Naive thymus-derived CD4-positive, alpha-beta T cell (primary cell): Measurements from ENCODE around the gene ZNF613. TPM values are rescaled to one million over a fixed set of nuclear protein-coding genes. Genes with fewer than 3 reads are reported as not detected.

Experiments
- ATAC-seq: fragments of 150-1000 bp; cut with Tn5 transposase; 2 replicates; pipeline ENCODE4 v1.10.0; 2021; ENCODE audit warnings: mild to moderate bottlenecking, moderate library complexity
- CTCF ChIA-PET: fragments of 350-600 bp; sonication (Branson Sonifier 250); formaldehyde crosslinking; loops from one replicate; lab custom pipeline; 2021; ENCODE audit warnings: antibody characterized with exemption; lab: Charles Lee
- POLR2A ChIA-PET: fragments of 350-600 bp; sonication (Branson Sonifier 250); formaldehyde crosslinking; loops from one replicate; lab custom pipeline; 2021; ENCODE audit warnings: antibody characterized with exemption, inconsistent platforms; lab: Charles Lee
- DNase-seq, 9 donors: peaks; one replicate each; pipeline versions ENCODE4 v3.0.0 to v3.0.0-alpha.2; 2020 to 2022; ENCODE audit warnings: mixed read lengths in 1 of 9
- H3K27ac ChIP-seq: one replicate; pipeline ENCODE4 v1.7.0; 2013; ENCODE audit warnings: mild to moderate bottlenecking, low read depth, low read length, moderate library complexity
- H3K27me3 ChIP-seq, 2 donors: one replicate each; pipeline ENCODE4 v1.7.0; 2013; ENCODE audit warnings: low read length in 2 of 2, mild to moderate bottlenecking in 2 of 2, moderate library complexity in 2 of 2; ENCODE audit not compliant: control insufficient read depth in 2 of 2, insufficient read depth in 2 of 2
- H3K36me3 ChIP-seq, 3 experiments: 1 replicate in 2 of 3; 2 replicates in 1 of 3; pipeline ENCODE4 v1.7.0; 2013; ENCODE audit warnings: low read length in 3 of 3, mild to moderate bottlenecking in 3 of 3, moderate library complexity in 1 of 3; ENCODE audit not compliant: insufficient read depth in 3 of 3, control insufficient read depth in 2 of 3
- H3K4me1 ChIP-seq, 2 donors: one replicate each; pipeline ENCODE4 v1.7.0; 2013; ENCODE audit warnings: low read length in 2 of 2, mild to moderate bottlenecking in 2 of 2, moderate library complexity in 1 of 2; ENCODE audit not compliant: control insufficient read depth in 2 of 2, insufficient read depth in 2 of 2
- H3K4me3 ChIP-seq: 2 replicates; pipeline ENCODE4 v1.7.0; 2013; ENCODE audit warnings: mild to moderate bottlenecking, low read length
- H3K9me3 ChIP-seq, 3 experiments: 1 replicate in 2 of 3; 2 replicates in 1 of 3; pipeline ENCODE4 v1.7.0; 2013; ENCODE audit warnings: low read length in 3 of 3; ENCODE audit not compliant: control insufficient read depth in 2 of 3
- H3K27ac Mint-ChIP-seq, 9 donors: one replicate each; pipeline ENCODE4 v1.8.0; 2020 to 2022; ENCODE audit warnings: mixed read lengths in 9 of 9, mild to moderate bottlenecking in 8 of 9, moderate library complexity in 5 of 9, inconsistent platforms in 2 of 9
- H3K27me3 Mint-ChIP-seq, 5 donors: one replicate each; pipeline ENCODE4 v1.8.0; 2021 to 2022; ENCODE audit warnings: mixed read lengths in 5 of 5, mild to moderate bottlenecking in 1 of 5
- H3K36me3 Mint-ChIP-seq, 5 donors: one replicate each; pipeline ENCODE4 v1.8.0; 2020 to 2022; ENCODE audit warnings: mixed read lengths in 5 of 5, mild to moderate bottlenecking in 3 of 5, inconsistent platforms in 1 of 5
- H3K4me1 Mint-ChIP-seq, 7 donors: one replicate each; pipeline ENCODE4 v1.8.0; 2020 to 2022; ENCODE audit warnings: mixed read lengths in 7 of 7, mild to moderate bottlenecking in 3 of 7, inconsistent platforms in 1 of 7
- H3K4me3 Mint-ChIP-seq, 10 donors: one replicate each; pipeline ENCODE4 v1.8.0; 2020 to 2022; ENCODE audit warnings: mild to moderate bottlenecking in 10 of 10, mixed read lengths in 10 of 10, moderate library complexity in 6 of 10, inconsistent platforms in 2 of 10
- H3K9me3 Mint-ChIP-seq, 11 donors: one replicate each; pipeline ENCODE4 v1.8.0; 2020 to 2022; ENCODE audit warnings: mixed read lengths in 11 of 11, mild to moderate bottlenecking in 4 of 11, inconsistent platforms in 1 of 11, moderate library complexity in 1 of 11
- intact Hi-C, 2 donors: fragments of 100-400 bp; cut with micrococcal nuclease; formaldehyde crosslinking; loops; one replicate each; pipeline ENCODE4 v1.15.1; 2023
- polyA plus RNA-seq, 2 donors: library from polyadenylated mRNA; unstranded; fragments of 300-500 nt; fragmentation: Illumina TruSeq; gene quantifications; one replicate each; pipeline ENCODE4 v1.2.3, GENCODE V29; 2021
- total RNA-seq, 6 experiments: library from RNA in 5 of 6; stranded (reverse) in 5 of 6; gene quantifications; 1 replicate in 5 of 6; 2 replicates in 1 of 6; pipeline ENCODE4 v1.2.3 and lab custom pipeline; 2021 to 2026

Gene ZNF613
- total RNA-seq: 1 to 10 TPM; 1.5 to 9.6 (median 5.2) TPM
- polyA plus RNA-seq: 1 to 10 TPM; 3.3 to 8.2 TPM
- total RNA-seq (lab: John Stamatoyannopoulos, UW): 3.4 reads per million, percentile 18 among the genes with 10 or more reads in this experiment

- peaks cover 34 to 56% (median 54%) of the 10 kb centered on the region in 5 donors for H3K36me3 Mint-ChIP-seq
- peak within 1 kb of the TSS; percentile 87 to 96 (median 92) for H3K27ac Mint-ChIP-seq
- peaks cover 0 to 27% (median 8%) of the 10 kb centered on the region in 3 experiments for H3K9me3 ChIP-seq
- H3K4me3 ChIP-seq: peak within 1 kb of the TSS; percentile 70
- H3K4me3 Mint-ChIP-seq: peak within 1 kb of the TSS; percentile 90 to 100 (median 97)
- POLR2A ChIA-PET: interaction anchor here (0.5 to 1.1 kb wide), 5 partner anchors 10 to 73 kb away, joined by 3 to 4 read pairs (median 3); partner anchors contain the start of gene ZNF350
- H3K9me3 Mint-ChIP-seq: peaks cover 7 to 96% (median 61%) of the 10 kb centered on the region in 11 donors
- intact Hi-C loops: loop anchor here (1.0 to 10.0 kb wide), 11 partner anchors 22 to 1176 kb away; partner anchors contain the start of genes ZNF350 (in 2 of the 2), ZNF614 (in 2 of the 2), ZNF615 (in 2 of the 2) and ZNF649 (in 2 of the 2)
- H3K36me3 ChIP-seq: peaks cover 0 to 29% (median 0%) of the 10 kb centered on the region in 3 experiments
- peaks cover 19 to 41% (median 36%) of the 10 kb centered on the region in 7 donors for H3K4me1 Mint-ChIP-seq
- peaks cover 4% of the 10 kb centered on the region in 2 donors for H3K4me1 ChIP-seq
- no peaks in the 10 kb centered on the region for H3K27me3 ChIP-seq
- no peaks in the 10 kb centered on the region for H3K27me3 Mint-ChIP-seq
- CTCF ChIA-PET: no interaction called here
- peak; percentile 65 to 87 (median 83) for DNase-seq
- ATAC-seq: peak; percentile 92
- peak within 1 kb of the TSS; percentile 77 for H3K27ac ChIP-seq
These were observed at the start of gene ZNF613 for GRCh38 chr19:51926784-51927741. Gene ZNF613, plus strand, starts transcription at chr19:51927472. Its CDS starts 8,749 bp downstream, at chr19:51936221.

- peaks cover 49 to 77% (median 73%) of the 10 kb centered on the region in 5 donors for H3K36me3 Mint-ChIP-seq
- H3K9me3 Mint-ChIP-seq: peaks cover 11 to 96% (median 64%) of the 10 kb centered on the region in 11 donors
- no peaks in the 10 kb centered on the region for H3K4me1 ChIP-seq
- no peak overlapping the region for H3K27ac ChIP-seq
- peaks cover 0 to 7% (median 0%) of the 10 kb centered on the region in 7 donors for H3K4me1 Mint-ChIP-seq
- no peak overlapping the region for H3K27ac Mint-ChIP-seq
- ChIA-PET POLR2A (no interaction called here), CTCF (no interaction called here)
- H3K9me3 ChIP-seq: peaks cover 0 to 90% (median 16%) of the 10 kb centered on the region in 3 experiments
- H3K27me3 ChIP-seq: no peaks in the 10 kb centered on the region
- intact Hi-C loops: no loop called here
- H3K36me3 ChIP-seq: peaks cover 1 to 55% (median 8%) of the 10 kb centered on the region in 3 experiments
- H3K27me3 Mint-ChIP-seq: no peaks in the 10 kb centered on the region
- H3K4me3 Mint-ChIP-seq: no peak overlapping the region
- no peak overlapping the region for H3K4me3 ChIP-seq
- ATAC-seq (no peak), DNase-seq (no peak)
These were observed 44.8 kb upstream of the ZNF613 start for GRCh38 chr19:51882518-51882917.

- intact Hi-C loops: no loop called here
- Histone ChIP-seq H3K27me3 (no peaks in the 10 kb centered on the region), H3K9me3 (peaks cover 16 to 95% (median 37%) of the 10 kb centered on the region in 3 experiments), H3K4me3 (no peak overlapping the region), H3K36me3 (peaks cover 0 to 54% (median 0%) of the 10 kb centered on the region in 3 experiments), H3K4me1 (no peaks in the 10 kb centered on the region), H3K27ac (no peak overlapping the region)
- Mint-ChIP-seq H3K9me3 (peaks cover 13 to 96% (median 73%) of the 10 kb centered on the region in 11 donors), H3K4me3 (no peak overlapping the region), H3K27ac (no peak overlapping the region), H3K36me3 (peaks cover 48 to 80% (median 74%) of the 10 kb centered on the region in 5 donors), H3K27me3 (no peaks in the 10 kb centered on the region), H3K4me1 (peaks cover 0 to 14% (median 0%) of the 10 kb centered on the region in 7 donors)
- DNase-seq (no peak), ATAC-seq (no peak)
- ChIA-PET CTCF (no interaction called here), POLR2A (no interaction called here)
These were observed 42.6 kb upstream of the ZNF613 start for GRCh38 chr19:51884713-51885112.

DNA sequence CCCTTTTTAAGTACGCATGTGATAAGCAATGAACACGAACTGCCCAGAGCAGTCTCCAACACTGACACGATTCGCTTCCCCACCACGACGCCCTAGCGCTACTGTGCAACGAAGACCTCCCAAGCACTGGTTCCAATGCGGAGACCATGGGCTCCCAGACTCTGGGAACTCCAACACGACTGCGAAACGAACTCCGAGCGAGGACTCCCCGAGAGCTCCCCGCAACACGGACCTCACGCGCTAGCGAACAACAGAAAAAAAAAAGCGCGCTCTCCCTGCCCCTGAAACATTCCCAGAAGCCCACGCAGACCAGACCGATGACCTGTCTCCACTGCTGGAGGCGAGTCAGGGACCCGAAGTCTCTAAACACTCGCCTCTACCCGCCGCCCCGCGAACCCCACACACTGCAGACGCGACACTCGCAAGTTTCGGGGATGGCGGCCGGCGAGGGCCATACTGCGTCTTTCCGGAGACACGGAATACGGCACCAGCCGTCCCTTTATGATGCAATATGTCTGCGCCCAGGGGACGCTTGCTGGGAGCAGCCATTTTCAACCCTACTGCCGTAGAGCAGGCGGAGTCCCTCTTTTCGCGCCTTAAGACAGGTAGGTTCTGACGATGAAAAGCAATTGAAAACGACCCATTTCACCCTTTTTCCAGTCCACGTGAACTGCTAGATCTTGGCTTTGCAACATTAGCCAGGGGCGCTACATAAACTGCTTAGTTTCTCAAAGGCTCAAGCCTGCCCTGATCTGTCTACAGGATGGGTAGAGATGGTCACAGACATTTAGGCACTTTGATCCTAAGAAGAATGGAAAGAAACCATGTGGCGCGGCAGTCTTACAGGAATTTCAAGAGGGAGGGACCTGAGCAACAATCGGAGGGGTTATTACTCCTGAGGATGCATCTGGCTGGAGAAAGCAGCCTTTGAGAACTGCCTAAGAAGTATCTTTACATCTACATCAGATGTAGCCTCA lies 39.5 kb upstream of the ZNF613 start, which contains the start of gene ZNF577:
Gene ZNF577, minus strand, starts transcription at position 430 of the 977 bp plus-strand sequence. CDS start 7,569 bp downstream, outside the sequence.
- CTCF ChIA-PET: no interaction called here
- peak in 8 of 9 donors; percentile 37 to 72 (median 63) for DNase-seq

GRCh38 chr19:51889934-51890333 lies 37.3 kb upstream of the ZNF613 start:
- Histone ChIP-seq H3K27me3 (no peaks in the 10 kb centered on the region), H3K27ac (no peak overlapping the region), H3K36me3 (peaks cover 29 to 72% (median 37%) of the 10 kb centered on the region in 3 experiments), H3K4me1 (no peaks in the 10 kb centered on the region), H3K9me3 (peaks cover 28 to 98% (median 65%) of the 10 kb centered on the region in 3 experiments), H3K4me3 (no peak overlapping the region)
- CTCF ChIA-PET: no interaction called here
- ATAC-seq (no peak), DNase-seq (no peak)
- H3K4me3 Mint-ChIP-seq: peak overlapping the region in 1 of 10 donors; percentile 27
- H3K27me3 Mint-ChIP-seq: no peaks in the 10 kb centered on the region
- H3K27ac Mint-ChIP-seq: no peak overlapping the region
- intact Hi-C loops: no loop called here
- H3K9me3 Mint-ChIP-seq: peaks cover 13 to 100% (median 87%) of the 10 kb centered on the region in 11 donors
- H3K36me3 Mint-ChIP-seq: peaks cover 54 to 90% (median 83%) of the 10 kb centered on the region in 5 donors
- peaks cover 0 to 14% (median 0%) of the 10 kb centered on the region in 7 donors for H3K4me1 Mint-ChIP-seq
- POLR2A ChIA-PET: no interaction called here

More for the DNA sequence above, 39.5 kb upstream of the ZNF613 start, which contains the start of gene ZNF577:
- Histone ChIP-seq H3K4me1 (no peaks in the 10 kb centered on the region), H3K9me3 (peaks cover 28 to 95% (median 57%) of the 10 kb centered on the region in 3 experiments), H3K27ac (no peak within 1 kb of the TSS), H3K27me3 (no peaks in the 10 kb centered on the region), H3K4me3 (peak within 1 kb of the TSS; percentile 42), H3K36me3 (peaks cover 15 to 59% (median 19%) of the 10 kb centered on the region in 3 experiments)
- peak; percentile 96 for ATAC-seq
- intact Hi-C loops: no loop called here
- Mint-ChIP-seq H3K4me3 (peak within 1 kb of the TSS; percentile 23 to 95 (median 90)), H3K4me1 (peaks cover 0 to 14% (median 0%) of the 10 kb centered on the region in 7 donors), H3K27ac (peak within 1 kb of the TSS in 8 of 9 donors; percentile 56 to 96 (median 83)), H3K36me3 (peaks cover 43 to 81% (median 76%) of the 10 kb centered on the region in 5 donors), H3K9me3 (peaks cover 4 to 97% (median 81%) of the 10 kb centered on the region in 11 donors), H3K27me3 (no peaks in the 10 kb centered on the region)
- POLR2A ChIA-PET: no interaction called here
